Keratinocyte (primary cell): ENCODE data around the gene TLE6.

Experiments used
- EZH2 ChIP-seq: IDR thresholded peaks from one replicate; pipeline ENCODE4 v1.6.1; 2012; ENCODE audit warnings: inconsistent platforms, mild to moderate bottlenecking, low read length, moderate library complexity
- TF ChIP-seq, protein P1 (sequence below), 3 experiments: IDR thresholded peaks in 1 of 3; conservative IDR thresholded peaks in 1 of 3; optimal IDR thresholded peaks in 1 of 3; 2 replicates in 2 of 3; 3 replicates in 1 of 3; pipeline versions ENCODE3 to v1.5.1; 2011; ENCODE audit warnings: low read length in 3 of 3, mild to moderate bottlenecking in 3 of 3, moderate library complexity in 2 of 3, control low read depth in 1 of 3, inconsistent platforms in 1 of 3; ENCODE audit not compliant: insufficient read depth in 2 of 3; ENCODE audit errors: extremely low read depth in 1 of 3

DNA sequence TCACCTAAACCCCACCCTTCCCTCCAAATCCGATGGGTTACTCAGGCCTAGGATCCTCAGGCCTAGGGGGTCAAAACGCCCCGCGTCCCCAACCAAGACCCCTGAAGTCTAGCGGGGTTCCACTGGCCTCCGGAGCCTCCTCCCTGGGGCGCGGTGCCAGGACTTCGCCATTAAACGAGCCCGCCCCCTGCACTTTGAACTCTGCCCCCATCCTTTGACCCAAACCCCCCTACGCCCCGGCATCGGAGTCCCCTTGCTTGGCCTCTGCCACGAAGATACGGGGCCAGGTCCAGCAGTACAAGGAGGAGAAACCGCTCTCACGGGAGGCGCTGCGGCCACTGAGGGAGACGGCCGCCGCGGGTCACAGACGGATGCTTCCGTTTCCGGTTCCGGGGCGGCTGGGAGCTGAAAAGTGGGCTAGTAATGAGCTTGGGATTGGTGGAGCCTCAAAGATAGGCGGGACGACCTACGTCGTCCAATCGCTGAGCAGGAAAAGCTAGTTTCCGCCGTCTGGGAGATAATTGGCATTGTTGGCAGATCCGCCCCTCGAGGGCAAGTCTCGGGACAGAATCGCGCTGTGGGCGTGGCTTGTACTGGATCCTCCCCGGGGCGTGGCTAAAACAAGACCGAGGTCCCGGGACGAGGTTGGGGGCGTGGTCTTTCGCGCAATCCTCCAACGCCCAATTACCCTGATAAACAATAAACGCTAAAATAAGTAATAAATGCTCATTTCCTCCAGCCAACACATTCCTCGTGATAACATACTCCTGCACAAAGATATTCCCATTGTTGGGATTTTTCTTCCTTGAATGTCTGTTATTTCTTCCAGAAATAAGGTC is 26.9 kb upstream of the TLE6 start:
- no peak for TF ChIP-seq EZH2
- TF ChIP-seq, protein P1, sequence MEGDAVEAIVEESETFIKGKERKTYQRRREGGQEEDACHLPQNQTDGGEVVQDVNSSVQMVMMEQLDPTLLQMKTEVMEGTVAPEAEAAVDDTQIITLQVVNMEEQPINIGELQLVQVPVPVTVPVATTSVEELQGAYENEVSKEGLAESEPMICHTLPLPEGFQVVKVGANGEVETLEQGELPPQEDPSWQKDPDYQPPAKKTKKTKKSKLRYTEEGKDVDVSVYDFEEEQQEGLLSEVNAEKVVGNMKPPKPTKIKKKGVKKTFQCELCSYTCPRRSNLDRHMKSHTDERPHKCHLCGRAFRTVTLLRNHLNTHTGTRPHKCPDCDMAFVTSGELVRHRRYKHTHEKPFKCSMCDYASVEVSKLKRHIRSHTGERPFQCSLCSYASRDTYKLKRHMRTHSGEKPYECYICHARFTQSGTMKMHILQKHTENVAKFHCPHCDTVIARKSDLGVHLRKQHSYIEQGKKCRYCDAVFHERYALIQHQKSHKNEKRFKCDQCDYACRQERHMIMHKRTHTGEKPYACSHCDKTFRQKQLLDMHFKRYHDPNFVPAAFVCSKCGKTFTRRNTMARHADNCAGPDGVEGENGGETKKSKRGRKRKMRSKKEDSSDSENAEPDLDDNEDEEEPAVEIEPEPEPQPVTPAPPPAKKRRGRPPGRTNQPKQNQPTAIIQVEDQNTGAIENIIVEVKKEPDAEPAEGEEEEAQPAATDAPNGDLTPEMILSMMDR (optimal IDR thresholded peaks at IDR 0.05 in 1 of 3, IDR thresholded peaks at IDR 0.05 in 1 of 3, conservative IDR thresholded peaks at IDR 0.05 in 1 of 3; ENCODE audit: extremely low read depth in 1 of 3, insufficient read depth in 2 of 3, low read length in 3 of 3), result no peak
